K562 (cell line): ENCODE measurements around the gene SHANK1. TPM values are rescaled to one million over a fixed set of nuclear protein-coding genes. Genes with fewer than 3 reads are reported as not detected.

Experiments used
- polyA plus RNA-seq, 8 experiments: library from polyadenylated mRNA; depleted of rRNA in 4 of 8; stranded (reverse) in 5 of 8; unstranded in 3 of 8; fragments of >200 nt; fragmentation: Nextera tagmentation in 2 of 8; fragmentation: Illumina TruSeq in 1 of 8; extraction: Ambion mirVana in 2 of 8; extraction: Trizol in 1 of 8; gene quantifications; 2 replicates each; pipeline versions ENCODE4 v1.2.1 to v1.2.3, GENCODE V29; 2011 to 2014; ENCODE audit warnings: inconsistent platforms in 1 of 8, missing spikeins in 1 of 8
- total RNA-seq, 7 experiments: library from RNA; depleted of rRNA in 6 of 7; stranded (reverse); fragments of >200 nt in 6 of 7; fragmentation: Illumina TruSeq in 2 of 7; extraction: Trizol in 2 of 7; gene quantifications; 2 replicates each; pipeline versions ENCODE4 v1.2.1 to v1.2.3, GENCODE V29; 2011 to 2021; ENCODE audit warnings: low replicate concordance in 1 of 7

Gene SHANK1
- total and polyA plus RNA-seq, 9 of the 15 experiments (the other 6 are each of a cell fraction or from before 2014, with no cell fraction given), result 0.33 to 1.3 (median 0.55) TPM; not detected in 2

Other genes starting within 250 kb of the SHANK1 start
Only the 7 nearest of the 17 such genes appear.
- 1.1 and 1.6 TPM in 2 replicates for gene SYT3, start 79.9 kb downstream of the SHANK1 start, total RNA-seq (2014; rRNA removed)
- 0.36 and 0.51 TPM in 2 replicates for gene SYT3, start 79.9 kb downstream of the SHANK1 start, total RNA-seq (2014; rRNA removed; fragmentation: Illumina TruSeq; extraction: Trizol)
- gene SYT3, start 79.9 kb downstream of the SHANK1 start, total RNA-seq (2015; rRNA removed; fragmentation: Illumina TruSeq; extraction: Trizol), result 0.40 and 0.41 TPM in 2 replicates
- 1.7 and 2.0 TPM in 2 replicates for gene SYT3, start 79.9 kb downstream of the SHANK1 start, total RNA-seq (2021)
- 0.35 and 0.40 TPM in 2 replicates for gene SYT3, start 79.9 kb downstream of the SHANK1 start, polyA plus RNA-seq (2011; rRNA removed)
- 0.54 and 1.2 TPM in 2 replicates for gene SYT3, start 79.9 kb downstream of the SHANK1 start, polyA plus RNA-seq (2014; fragmentation: Illumina TruSeq; extraction: Trizol)
- not detected for gene SYT3, start 79.9 kb downstream of the SHANK1 start, polyA plus RNA-seq (2014; fragmentation: Nextera tagmentation; extraction: Ambion mirVana)
- gene SYT3, start 79.9 kb downstream of the SHANK1 start, polyA plus RNA-seq (2014; rRNA removed), result 0.38 and 0.85 TPM in 2 replicates
- 42.9 and 52.9 TPM in 2 replicates for gene C19orf81, start 70.4 kb downstream of the SHANK1 start, total RNA-seq (2014; rRNA removed)
- not detected in 2 replicates for gene C19orf81, start 70.4 kb downstream of the SHANK1 start, total RNA-seq (2014; rRNA removed; fragmentation: Illumina TruSeq; extraction: Trizol)
- 2.9 and 3.0 TPM in 2 replicates for gene C19orf81, start 70.4 kb downstream of the SHANK1 start, total RNA-seq (2015; rRNA removed; fragmentation: Illumina TruSeq; extraction: Trizol)
- gene C19orf81, start 70.4 kb downstream of the SHANK1 start, total RNA-seq (2021), result 33.0 and 40.2 TPM in 2 replicates
- 2.5 and 5.1 TPM in 2 replicates for gene C19orf81, start 70.4 kb downstream of the SHANK1 start, polyA plus RNA-seq (2011; rRNA removed)
- gene C19orf81, start 70.4 kb downstream of the SHANK1 start, polyA plus RNA-seq (2014; fragmentation: Illumina TruSeq; extraction: Trizol), result 1.1 TPM in 1 of 2 replicates, not detected in the other
- not detected for gene C19orf81, start 70.4 kb downstream of the SHANK1 start, polyA plus RNA-seq (2014; fragmentation: Nextera tagmentation; extraction: Ambion mirVana)
- 35.9 and 46.2 TPM in 2 replicates for gene C19orf81, start 70.4 kb downstream of the SHANK1 start, polyA plus RNA-seq (2014; rRNA removed)
- 32.7 and 34.8 TPM in 2 replicates for gene CLEC11A, start 3.6 kb upstream of the SHANK1 start, total RNA-seq (2014; rRNA removed)
- 2.5 and 2.7 TPM in 2 replicates for gene CLEC11A, start 3.6 kb upstream of the SHANK1 start, total RNA-seq (2014; rRNA removed; fragmentation: Illumina TruSeq; extraction: Trizol)
- gene CLEC11A, start 3.6 kb upstream of the SHANK1 start, total RNA-seq (2015; rRNA removed; fragmentation: Illumina TruSeq; extraction: Trizol), result 16.1 and 16.7 TPM in 2 replicates
- 31.3 and 31.4 TPM in 2 replicates for gene CLEC11A, start 3.6 kb upstream of the SHANK1 start, total RNA-seq (2021)
- gene CLEC11A, start 3.6 kb upstream of the SHANK1 start, polyA plus RNA-seq (2011; rRNA removed), result 3.0 and 17.4 TPM in 2 replicates
- gene CLEC11A, start 3.6 kb upstream of the SHANK1 start, polyA plus RNA-seq (2014; fragmentation: Illumina TruSeq; extraction: Trizol), result 3.4 and 8.3 TPM in 2 replicates
- under 1 TPM; 0.39 to 0.46 TPM for gene CLEC11A, start 3.6 kb upstream of the SHANK1 start, polyA plus RNA-seq (2014; fragmentation: Nextera tagmentation; extraction: Ambion mirVana)
- gene CLEC11A, start 3.6 kb upstream of the SHANK1 start, polyA plus RNA-seq (2014; rRNA removed), result 31.8 and 43.9 TPM in 2 replicates
- not detected in 2 replicates for gene GPR32, start 50.7 kb upstream of the SHANK1 start, total RNA-seq (2014; rRNA removed)
- not detected in 2 replicates for gene GPR32, start 50.7 kb upstream of the SHANK1 start, total RNA-seq (2014; rRNA removed; fragmentation: Illumina TruSeq; extraction: Trizol)
- gene GPR32, start 50.7 kb upstream of the SHANK1 start, total RNA-seq (2015; rRNA removed; fragmentation: Illumina TruSeq; extraction: Trizol), result not detected in 2 replicates
- gene GPR32, start 50.7 kb upstream of the SHANK1 start, total RNA-seq (2021), result 0.18 TPM in 1 of 2 replicates, not detected in the other
- not detected in 2 replicates for gene GPR32, start 50.7 kb upstream of the SHANK1 start, polyA plus RNA-seq (2011; rRNA removed)
- gene GPR32, start 50.7 kb upstream of the SHANK1 start, polyA plus RNA-seq (2014; fragmentation: Illumina TruSeq; extraction: Trizol), result not detected in 2 replicates
- not detected for gene GPR32, start 50.7 kb upstream of the SHANK1 start, polyA plus RNA-seq (2014; fragmentation: Nextera tagmentation; extraction: Ambion mirVana)
- not detected in 2 replicates for gene GPR32, start 50.7 kb upstream of the SHANK1 start, polyA plus RNA-seq (2014; rRNA removed)
- not detected in 2 replicates for gene ACP4, start 70.6 kb upstream of the SHANK1 start, total RNA-seq (2014; rRNA removed)
- not detected in 2 replicates for gene ACP4, start 70.6 kb upstream of the SHANK1 start, total RNA-seq (2014; rRNA removed; fragmentation: Illumina TruSeq; extraction: Trizol)
- not detected in 2 replicates for gene ACP4, start 70.6 kb upstream of the SHANK1 start, total RNA-seq (2015; rRNA removed; fragmentation: Illumina TruSeq; extraction: Trizol)
- not detected in 2 replicates for gene ACP4, start 70.6 kb upstream of the SHANK1 start, total RNA-seq (2021)
- gene ACP4, start 70.6 kb upstream of the SHANK1 start, polyA plus RNA-seq (2011; rRNA removed), result not detected in 2 replicates
- gene ACP4, start 70.6 kb upstream of the SHANK1 start, polyA plus RNA-seq (2014; fragmentation: Illumina TruSeq; extraction: Trizol), result not detected in 2 replicates
- gene ACP4, start 70.6 kb upstream of the SHANK1 start, polyA plus RNA-seq (2014; fragmentation: Nextera tagmentation; extraction: Ambion mirVana), result not detected
- not detected in 2 replicates for gene ACP4, start 70.6 kb upstream of the SHANK1 start, polyA plus RNA-seq (2014; rRNA removed)
- 1.2 and 3.1 TPM in 2 replicates for gene KLK1, start 104.0 kb upstream of the SHANK1 start, total RNA-seq (2014; rRNA removed)
- 1.5 TPM in 2 replicates for gene KLK1, start 104.0 kb upstream of the SHANK1 start, total RNA-seq (2014; rRNA removed; fragmentation: Illumina TruSeq; extraction: Trizol)
- gene KLK1, start 104.0 kb upstream of the SHANK1 start, total RNA-seq (2015; rRNA removed; fragmentation: Illumina TruSeq; extraction: Trizol), result 0.87 and 1.3 TPM in 2 replicates
- gene KLK1, start 104.0 kb upstream of the SHANK1 start, total RNA-seq (2021), result 9.3 and 11.7 TPM in 2 replicates
- 9.6 and 13.5 TPM in 2 replicates for gene KLK1, start 104.0 kb upstream of the SHANK1 start, polyA plus RNA-seq (2011; rRNA removed)
- 14.3 and 15.4 TPM in 2 replicates for gene KLK1, start 104.0 kb upstream of the SHANK1 start, polyA plus RNA-seq (2014; fragmentation: Illumina TruSeq; extraction: Trizol)
- 10 to 100 TPM in 1 of 2 experiments, 1 to 10 TPM in 1; 9.1 to 10.3 TPM for gene KLK1, start 104.0 kb upstream of the SHANK1 start, polyA plus RNA-seq (2014; fragmentation: Nextera tagmentation; extraction: Ambion mirVana)
- 5.3 and 9.8 TPM in 2 replicates for gene KLK1, start 104.0 kb upstream of the SHANK1 start, polyA plus RNA-seq (2014; rRNA removed)
- not detected in 2 replicates for gene KLK15, start 113.8 kb upstream of the SHANK1 start, total RNA-seq (2014; rRNA removed)
- not detected in 2 replicates for gene KLK15, start 113.8 kb upstream of the SHANK1 start, total RNA-seq (2014; rRNA removed; fragmentation: Illumina TruSeq; extraction: Trizol)
- gene KLK15, start 113.8 kb upstream of the SHANK1 start, total RNA-seq (2015; rRNA removed; fragmentation: Illumina TruSeq; extraction: Trizol), result not detected in 2 replicates
- not detected in 2 replicates for gene KLK15, start 113.8 kb upstream of the SHANK1 start, total RNA-seq (2021)
- gene KLK15, start 113.8 kb upstream of the SHANK1 start, polyA plus RNA-seq (2011; rRNA removed), result not detected in 2 replicates
- not detected in 2 replicates for gene KLK15, start 113.8 kb upstream of the SHANK1 start, polyA plus RNA-seq (2014; fragmentation: Illumina TruSeq; extraction: Trizol)
- not detected for gene KLK15, start 113.8 kb upstream of the SHANK1 start, polyA plus RNA-seq (2014; fragmentation: Nextera tagmentation; extraction: Ambion mirVana)
- not detected in 2 replicates for gene KLK15, start 113.8 kb upstream of the SHANK1 start, polyA plus RNA-seq (2014; rRNA removed)